Stimulated activated CD4-positive, alpha-beta T cell treated with anti-CD3 and anti-CD28 coated beads, Interleukin-15, amount 100 ng/mL, for 24 hours (primary cell): ENCODE measurements around the gene SRD5A3.

Source experiments
- DNase-seq: peaks from one replicate; pipeline ENCODE4 v3.0.0-alpha.2; 2020

Gene SRD5A3

GRCh38 chr4:55410431-55410830, 64.4 kb downstream of the SRD5A3 start:
- DNase-seq = no peak

- DNase-seq = no peak
Measured at GRCh38 chr4:55411621-55412020, 65.6 kb downstream of the SRD5A3 start.

GRCh38 chr4:55416176-55416575, 70.1 kb downstream of the SRD5A3 start:
- DNase-seq = no peak
